HG03159 (cell line): ENCODE results near the gene DGKG.

ENCODE experiments used
- ATAC-seq: cut with Tn5 transposase; IDR thresholded peaks from one replicate; pipeline ENCODE4 v1.9.1; 2021; ENCODE audit warnings: mild to moderate bottlenecking, moderate library complexity; ENCODE audit not compliant: unreplicated experiment

Gene DGKG

DNA sequence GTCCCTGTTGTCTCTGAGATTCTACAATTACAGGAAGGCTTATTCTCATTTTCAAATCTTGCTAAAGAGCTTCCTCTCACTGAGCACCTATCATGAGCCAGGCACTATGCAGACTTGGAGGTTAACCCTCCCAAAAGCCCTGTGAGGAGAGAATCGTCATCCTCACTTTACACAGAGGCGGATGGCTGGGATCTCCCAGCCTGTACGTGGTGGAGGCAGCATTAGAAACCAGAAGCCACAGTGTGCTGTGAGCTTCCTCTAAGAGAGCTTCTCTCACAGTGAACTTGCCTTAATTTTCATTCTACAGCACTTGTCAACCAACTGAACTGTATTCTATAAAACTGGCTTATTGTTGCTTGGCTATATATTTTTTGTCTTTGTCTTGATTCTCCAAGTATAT is 6.1 kb upstream of the DGKG start:
- no peak for ATAC-seq

DNA sequence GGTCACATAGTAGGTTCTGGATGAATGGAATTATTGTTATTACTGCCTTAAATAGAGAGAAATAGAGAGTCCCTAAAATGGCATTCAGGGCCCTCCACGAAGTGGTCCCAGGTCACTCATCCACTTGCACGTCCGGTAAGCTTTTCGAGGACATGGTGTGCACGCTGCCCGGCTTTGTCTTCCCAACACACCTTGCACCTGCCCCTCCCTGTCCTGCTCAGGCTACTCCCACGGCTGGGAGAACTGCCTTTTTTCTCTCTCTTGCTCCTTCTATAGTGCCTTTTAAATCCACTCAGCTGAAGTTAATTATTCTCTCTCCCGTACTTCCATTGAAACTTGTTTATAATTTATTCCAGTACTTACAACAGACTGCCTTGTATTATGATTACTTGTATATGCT is 5.6 kb upstream of the DGKG start:
- no peak for ATAC-seq

DNA sequence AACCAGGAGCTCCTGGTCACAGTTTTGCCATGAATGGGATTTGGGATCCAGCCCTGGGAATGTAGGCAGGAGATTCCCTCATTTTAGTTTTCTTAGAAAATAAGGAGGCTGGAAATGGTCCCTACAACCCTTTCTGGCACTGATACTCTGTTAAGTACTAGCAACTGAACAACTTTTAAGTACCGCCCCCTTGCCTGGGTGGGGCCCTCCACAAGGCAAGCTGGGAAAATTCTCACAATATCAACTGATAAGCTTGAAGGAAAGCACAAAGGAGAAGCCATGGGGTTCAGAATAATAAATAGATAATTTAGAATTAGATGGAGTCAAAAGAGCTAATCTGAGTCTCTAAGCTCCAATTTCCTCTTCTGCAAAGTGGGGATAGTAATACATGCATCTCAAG is 4.2 kb upstream of the DGKG start:
- ATAC-seq: no peak

DNA sequence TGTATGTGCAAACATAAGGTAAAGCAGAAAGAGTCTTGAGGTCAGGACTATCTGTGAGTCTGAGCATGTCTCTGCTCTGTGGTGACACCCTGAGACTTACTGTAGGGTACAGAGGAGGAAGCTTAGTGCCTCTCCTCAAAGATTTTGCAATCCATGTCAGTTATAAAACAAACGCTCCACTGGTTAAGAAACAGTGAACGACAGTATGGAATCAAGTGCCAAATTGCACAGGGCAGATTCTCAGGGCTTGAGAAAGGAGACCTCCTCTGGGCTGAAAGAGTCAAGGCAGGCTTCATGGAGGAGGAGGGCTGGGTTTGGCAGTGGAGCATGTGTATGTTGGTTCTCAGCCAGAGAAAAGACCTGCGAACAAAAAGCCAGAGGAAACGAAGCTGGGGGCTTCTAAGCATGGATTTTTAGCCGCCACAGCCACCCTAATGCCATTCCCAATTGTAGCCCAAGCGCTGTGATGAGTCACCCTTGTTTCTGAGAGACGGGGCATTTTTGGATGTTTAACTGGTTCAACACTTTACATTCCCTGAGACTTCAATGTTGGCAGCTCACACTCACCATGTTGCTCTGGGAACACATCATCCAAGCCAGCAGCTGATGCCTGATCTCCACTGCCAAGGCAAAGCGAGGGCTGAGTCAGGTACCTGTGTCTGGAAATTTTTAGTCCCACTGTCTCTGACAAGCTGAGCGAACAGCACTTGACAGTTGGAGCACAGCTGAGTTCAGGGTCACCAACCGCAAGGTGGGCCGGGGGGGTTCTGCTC is 3.4 kb upstream of the DGKG start:
- no peak for ATAC-seq

DNA sequence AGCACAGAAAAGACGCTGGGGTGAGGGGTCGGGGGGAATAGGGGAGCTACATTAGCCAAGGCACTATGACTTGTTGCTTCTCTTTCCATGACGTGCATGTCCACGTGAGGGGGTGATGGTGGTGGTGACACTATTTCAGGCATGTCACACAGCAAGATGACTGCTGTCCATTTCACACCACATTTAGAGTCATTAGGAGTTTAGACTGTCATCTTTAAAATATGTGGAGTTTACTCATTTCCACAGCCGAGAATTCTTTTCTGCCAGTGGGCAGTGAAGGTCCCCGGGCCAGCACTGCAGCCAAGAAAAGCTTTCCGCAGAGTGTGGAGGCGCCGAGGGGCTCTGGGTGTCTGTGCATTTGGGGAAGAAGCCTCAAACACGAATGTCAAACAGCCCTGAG is 954 bp upstream of the DGKG start:
- ATAC-seq: no peak

DNA sequence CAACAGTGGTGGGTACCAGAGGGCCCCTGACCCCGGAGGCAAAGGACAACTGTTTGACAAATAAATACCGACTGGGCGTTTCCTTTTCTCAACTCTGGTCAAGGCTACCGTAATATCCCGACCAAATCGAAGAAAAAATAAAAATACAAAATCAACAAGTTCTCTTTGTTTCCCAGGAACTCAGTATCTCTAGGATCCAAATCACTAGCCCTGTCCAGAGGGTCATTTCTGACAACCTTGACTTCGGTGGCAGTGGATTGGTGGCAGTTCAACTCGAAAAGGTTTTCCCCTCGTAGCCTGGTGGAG is 456 bp upstream of the DGKG start:
- no peak for ATAC-seq

DNA sequence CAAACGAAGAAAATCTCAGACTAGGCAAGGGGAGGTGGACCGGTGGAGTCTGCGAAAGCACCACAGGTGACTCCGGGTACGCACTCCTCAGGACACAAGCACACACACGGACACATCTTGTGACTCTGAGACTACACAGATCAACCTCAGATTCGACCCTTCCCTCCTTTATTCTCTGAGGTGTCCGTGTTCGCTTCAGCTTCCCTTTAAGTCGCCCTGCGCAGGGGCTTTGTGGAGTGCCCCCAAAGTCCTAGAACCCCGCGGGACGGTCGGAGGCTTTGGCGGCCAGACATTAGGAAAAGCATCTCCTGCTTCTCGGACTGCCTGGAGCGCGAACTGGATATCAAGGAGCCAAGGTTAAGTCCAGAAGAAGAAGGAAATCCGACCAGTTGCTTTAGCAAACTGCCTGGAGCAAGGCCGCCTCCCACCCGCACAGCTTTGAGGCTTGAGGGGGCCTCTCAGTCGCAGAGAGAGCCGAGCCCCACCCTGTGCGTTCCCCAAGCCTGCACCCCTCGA is 730 bp downstream of the DGKG start:
- ATAC-seq: no peak

DNA sequence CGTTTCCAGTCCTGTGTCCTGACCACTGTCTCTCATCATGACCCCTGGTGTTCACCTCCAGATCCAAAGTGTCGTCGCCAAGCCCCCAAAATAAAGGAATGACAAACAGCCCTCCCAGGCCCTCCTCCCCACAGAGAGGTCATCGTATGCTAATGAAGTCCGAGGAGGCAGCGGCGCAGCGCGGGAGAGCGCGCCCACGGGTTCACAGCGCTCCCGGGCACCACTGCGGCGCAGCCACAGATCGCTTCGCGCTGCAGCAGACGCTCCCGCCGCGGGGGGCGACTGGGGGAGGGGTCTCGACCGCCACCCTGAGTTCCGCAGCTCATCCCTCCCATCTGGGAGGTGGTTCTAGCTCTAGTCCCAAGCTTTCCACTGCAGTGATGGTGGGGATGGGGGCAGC is 1.3 kb downstream of the DGKG start:
- no peak for ATAC-seq

DNA sequence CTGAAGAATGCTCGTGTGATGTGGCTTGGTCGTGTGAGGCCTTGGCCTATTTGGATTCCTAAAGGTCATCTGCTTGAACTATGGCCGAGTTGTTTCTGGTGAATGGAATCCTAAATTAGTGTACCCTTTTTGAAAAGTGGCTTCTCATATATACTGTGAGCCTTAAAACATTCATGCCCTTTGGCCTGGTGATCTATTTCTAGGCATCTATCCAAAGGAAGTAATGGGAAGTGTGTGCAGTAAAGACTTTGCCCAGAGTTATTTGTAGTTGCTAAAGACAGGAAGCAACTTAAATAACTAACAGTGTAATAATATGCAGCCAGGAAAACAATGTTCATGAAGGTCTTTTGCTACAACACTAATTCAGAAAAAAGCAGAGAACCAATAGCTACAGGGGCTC is 3.0 kb downstream of the DGKG start:
- no peak for ATAC-seq

DNA sequence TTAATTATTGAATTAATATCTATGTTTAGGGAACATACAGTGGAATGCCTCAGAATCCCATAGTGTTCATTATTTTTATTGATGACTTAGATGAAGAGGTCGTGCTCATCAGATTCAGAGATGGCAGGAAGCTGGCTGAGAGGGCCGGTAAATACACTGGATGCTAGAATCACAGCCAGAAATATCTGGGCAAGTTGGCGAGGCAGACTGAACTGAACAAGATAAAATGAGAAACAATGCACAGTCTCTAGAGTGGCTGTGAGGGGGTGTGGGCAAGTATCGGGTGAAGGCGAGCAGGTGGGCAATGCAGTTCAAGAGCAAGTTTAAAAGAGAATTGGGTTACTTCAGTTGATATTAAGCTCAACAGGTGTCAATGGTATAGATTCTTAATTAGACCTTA is 5.9 kb downstream of the DGKG start:
- no peak for ATAC-seq

DNA sequence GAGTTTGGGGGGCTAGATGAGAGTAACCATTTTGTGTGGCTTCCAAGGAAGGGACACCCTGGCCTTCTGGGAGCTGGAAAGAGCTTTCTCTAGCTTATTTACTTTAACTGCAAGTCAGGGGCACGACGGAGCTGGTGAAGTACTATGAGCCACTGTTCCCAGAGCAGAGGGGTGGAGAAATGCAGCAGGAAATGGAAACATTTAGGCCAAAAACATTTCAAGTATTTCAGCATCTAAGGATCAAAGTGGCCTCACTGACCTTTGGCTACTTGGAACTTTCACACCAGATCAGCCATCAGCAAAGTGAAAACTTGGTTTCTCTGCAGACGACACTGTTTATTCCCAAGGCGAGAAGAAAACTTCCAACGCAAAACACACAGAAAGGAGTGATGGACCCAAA is 7.9 kb downstream of the DGKG start:
- ATAC-seq: no peak

DNA sequence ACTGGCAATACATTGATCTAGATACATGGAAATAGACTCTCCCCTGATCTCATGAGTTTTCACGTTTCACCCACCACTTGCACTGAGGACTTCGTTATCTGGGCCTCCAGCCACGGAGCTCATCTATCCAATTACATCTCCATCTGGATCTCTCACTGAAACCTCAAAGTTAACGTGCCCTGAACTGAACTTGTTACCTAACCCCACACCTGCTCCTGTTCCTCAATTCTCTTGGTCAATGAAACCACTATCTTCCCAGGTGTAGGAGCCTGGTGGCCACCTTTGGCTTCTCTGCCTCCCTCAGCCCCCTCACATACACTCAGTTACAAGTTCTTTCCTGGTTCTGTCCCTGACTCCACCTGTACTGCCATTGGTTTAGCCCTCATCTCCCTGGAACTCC is 9.7 kb downstream of the DGKG start:
- ATAC-seq: no peak

DNA sequence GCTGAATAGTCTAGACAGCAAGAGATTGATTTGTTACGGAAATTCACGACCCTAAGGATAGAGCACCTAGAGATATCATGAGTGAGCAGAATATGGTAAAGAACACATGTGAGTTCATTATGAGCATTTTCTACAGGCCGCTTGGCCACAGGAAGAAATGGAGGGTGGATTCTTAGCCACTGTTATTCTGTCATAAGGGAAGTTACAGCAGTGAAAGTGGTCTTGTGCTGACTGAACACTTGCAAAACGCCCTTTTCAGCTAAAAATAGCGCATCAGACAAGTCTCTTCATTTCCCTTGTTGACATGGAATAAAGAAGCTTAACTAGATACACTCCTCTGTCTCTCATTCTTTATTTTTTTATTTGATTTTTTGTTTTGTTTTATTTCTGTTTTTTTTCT is 19.8 kb downstream of the DGKG start:
- ATAC-seq: no peak

DNA sequence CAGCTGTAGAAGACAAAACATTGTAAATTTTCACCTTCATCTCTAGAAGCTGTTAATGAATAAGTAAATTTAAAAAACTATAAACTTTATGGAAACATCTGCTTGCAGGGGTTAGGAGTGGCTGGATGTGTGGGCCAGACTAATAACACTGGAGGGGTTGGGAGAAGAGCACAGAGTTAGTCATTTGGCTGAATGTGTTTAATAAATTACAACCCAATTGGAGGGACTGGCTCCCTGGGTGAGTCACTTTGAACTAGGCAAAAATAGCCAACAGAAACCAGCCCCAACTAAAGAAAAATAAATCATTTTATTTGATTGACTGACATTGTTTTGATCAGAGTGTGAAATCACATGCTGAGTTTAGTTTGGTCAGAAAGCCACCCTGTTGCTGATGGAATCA is 21.8 kb downstream of the DGKG start:
- ATAC-seq: no peak

DNA sequence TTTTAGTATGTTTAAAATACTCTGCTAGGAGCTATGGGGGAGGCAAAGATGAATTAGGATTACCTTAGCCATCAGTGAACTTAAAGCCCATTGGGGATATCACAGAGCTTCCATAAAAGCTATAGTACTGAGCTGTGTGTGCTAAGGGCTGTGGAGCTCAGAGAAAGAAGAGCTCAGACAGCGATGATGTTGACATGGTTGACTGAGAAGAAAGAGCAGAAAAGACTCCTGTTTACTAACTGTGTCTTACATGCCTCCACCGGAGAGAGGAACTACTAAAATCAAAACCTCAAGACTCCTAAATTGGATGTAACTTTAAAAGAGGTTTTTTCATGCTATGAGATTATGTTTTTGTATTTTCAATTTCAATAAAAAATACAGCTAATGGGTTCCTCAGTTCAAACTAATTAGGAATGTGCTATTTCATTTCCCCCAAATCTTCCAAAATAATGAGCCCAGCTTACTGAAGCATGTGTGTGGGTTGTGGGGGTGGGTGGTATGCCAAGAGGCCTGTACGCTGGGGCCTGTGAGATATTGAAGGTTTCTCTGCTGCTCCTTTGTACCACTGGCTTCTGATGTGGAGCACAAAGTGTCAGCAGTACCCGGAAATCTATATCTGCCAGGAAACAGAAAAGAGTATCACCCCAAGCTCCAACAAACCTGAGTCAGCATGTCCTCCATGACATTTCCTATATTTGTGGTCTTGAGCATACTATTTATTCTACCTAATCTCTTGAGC is 22.7 kb downstream of the DGKG start:
- no peak for ATAC-seq

DNA sequence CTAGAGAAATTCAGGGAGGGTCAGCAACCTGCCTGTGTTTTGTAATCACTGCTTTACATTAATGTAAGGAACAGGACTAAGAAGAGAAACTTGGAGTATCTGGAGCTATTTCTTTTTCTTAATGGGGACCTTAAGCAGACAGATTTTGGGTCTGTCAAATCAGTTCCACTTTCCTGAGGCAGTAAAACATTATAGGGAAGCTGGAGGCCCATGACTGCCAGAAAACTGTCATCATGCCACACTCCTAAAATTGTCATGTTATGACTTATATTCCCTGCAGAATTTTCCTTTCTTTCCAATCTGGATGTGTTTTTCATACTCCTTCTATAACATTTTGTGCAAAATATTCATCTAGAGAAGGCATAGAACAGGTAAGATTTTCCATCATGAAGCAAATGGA is 28.8 kb downstream of the DGKG start:
- ATAC-seq: no peak

DNA sequence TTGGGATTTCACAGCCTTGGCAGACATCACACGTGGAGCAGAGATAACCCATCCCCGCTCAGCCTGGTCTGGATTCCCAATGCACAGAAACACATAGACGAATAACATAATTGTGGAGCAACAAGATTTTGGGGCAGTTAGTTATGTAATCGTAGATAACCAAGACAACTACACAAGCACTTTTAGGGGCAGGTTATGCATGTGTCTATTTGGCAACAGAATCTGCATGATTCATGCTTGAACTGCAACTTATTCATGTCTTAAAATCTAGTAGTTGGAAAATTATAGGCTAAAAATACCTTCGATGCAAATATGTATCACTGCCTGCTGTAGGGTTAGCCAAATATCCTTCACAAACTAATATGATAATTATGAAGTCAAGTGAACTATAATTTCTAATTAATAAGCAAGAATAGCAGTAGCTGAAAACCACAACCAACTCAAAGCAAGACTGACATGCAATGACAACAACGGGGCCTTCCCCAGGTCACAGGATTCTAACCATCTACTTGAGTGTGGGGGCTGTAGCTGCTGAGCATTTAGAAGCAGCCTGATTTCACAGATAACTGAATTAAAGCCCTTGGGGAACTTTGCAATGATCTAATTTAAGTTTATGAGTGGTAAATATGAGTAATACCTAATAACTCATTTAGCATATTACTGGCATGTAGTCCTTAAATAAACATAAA is 31.1 kb downstream of the DGKG start:
- ATAC-seq: no peak

DNA sequence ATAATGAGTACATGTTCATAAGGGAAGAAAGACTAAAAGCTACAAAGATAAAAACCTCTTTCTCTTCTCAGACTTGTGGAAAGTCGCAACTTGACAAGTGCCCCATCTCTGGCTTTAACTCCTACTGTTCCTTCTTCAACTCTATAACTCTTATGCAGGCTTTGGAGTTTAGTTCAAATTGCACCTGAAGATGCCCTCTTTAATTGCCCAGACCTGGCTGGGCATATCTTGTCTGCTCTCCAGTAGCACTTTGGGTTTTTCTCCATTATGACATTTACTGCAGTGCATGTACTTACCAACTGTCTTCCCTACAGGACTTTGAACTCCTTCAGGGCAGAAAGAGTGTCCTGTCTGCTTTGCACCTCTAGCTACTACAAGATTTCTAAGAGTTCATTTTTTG is 32.4 kb downstream of the DGKG start:
- no peak for ATAC-seq

DNA sequence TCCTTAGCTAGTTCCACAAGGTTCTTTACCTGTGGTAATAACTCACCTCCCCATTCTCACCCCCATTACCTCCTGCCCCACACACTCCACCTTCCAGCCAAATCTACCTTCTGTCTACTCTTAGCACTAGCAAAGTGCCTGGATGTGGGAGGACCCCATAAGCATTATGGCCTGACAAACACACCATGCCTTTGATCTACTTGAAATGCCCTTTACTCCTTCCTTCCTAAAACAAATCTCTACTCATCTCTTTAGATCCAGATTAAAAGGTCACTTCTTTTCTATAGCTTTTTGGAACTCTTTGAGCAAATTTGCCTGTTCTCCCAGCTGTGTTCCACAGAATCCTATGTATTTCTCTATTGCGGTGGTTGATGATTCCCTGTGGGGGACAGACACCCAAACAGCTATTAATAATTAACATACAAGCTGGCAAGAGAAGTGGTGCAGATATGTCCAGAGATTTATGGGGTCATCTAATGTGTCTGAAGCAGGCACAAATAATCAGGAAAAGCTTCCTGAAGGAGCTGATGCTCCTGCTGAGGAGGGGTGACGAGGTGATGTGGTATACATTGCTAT is 34.0 kb downstream of the DGKG start:
- ATAC-seq: no peak

DNA sequence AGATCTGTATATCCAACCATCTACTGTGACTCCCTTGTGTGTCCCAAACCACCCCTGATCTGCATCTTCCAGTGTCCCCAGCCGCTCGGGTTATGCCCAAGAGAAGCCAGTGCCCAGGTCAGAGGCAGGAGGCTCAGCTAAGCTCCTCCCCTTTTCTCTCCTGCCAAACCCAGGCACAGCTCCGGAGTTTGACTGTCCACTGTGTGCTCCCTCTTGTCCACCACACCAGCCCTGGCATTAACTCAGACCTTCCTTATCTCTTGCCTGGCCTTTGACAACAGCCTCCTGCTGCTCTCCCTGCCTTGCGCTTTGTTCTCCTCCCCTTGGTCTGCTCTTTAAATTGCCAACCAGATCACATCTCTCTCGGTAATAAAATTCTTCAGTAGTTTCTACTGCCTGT is 39.3 kb downstream of the DGKG start:
- no peak for ATAC-seq

DNA sequence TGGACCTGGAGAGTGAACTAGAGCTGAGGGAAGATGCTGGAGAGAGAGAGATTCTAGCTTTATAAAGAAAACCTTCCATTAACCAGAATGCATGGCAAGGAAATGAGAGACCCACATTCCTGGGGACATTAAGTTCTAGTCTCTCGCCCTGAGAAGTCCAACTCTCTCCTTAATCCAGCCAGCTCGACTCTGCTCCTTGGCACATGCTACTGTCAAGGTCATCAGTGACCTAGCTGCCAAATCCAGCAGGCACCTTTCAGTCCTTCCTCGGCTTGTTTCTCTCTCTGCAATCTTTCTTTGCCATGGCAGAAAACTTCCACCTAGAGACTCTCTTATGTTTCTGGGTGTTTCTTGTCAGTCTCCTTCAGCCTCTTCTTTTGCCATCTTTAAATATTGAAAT is 40.3 kb downstream of the DGKG start:
- ATAC-seq: no peak
